ENCODE data around the gene POC5.

The POC5 gene

GRCh38 chr5:75660678-75661465, 56.4 kb downstream of the POC5 start:
- DNase-seq (ENCODE audit: low read depth in 2 of 2): no peak

- DNase-seq (ENCODE audit: low read depth in 2 of 2): no peak
These were observed 57.3 kb downstream of the POC5 start for GRCh38 chr5:75659791-75660450.

DNA sequence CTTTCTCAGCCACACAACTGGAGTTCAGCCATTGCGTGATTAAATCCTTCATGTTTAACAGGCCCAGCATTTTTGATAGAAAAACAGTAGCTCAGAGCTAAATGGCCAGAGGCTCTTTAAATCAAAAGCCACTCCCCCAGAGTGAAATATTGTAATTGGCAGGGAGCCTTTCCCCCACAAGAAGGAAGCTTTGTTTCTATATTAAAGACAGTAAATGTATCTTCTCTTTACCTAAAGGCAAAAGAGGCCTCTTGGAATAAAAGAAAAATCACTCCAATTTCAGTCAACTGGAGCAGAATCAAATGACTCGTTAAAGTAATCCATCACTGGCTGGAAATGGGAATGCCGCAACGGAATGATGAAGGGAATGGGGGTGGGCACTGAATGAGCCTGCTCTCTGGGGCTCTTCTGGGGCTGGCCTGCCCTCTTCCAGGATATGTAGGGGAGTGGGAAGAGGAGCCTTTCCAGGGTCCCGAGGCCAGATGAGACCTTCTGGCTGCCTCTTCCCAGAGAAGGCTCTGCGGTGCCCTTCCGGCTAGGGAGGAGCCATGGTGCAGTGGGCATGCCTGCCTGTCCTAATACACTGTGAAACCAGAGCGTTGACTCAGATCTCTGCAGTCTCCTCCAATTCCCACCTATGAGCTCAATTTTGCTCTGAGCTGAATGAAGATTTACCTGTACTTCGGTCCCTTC, 60.8 kb downstream of the POC5 start:
- DNase-seq (ENCODE audit: low read depth in 2 of 2): no peak

GRCh38 chr5:75654693-75655295, 62.4 kb downstream of the POC5 start:
- DNase-seq (ENCODE audit: low read depth in 2 of 2): no peak

- no peak for DNase-seq (ENCODE audit: low read depth in 2 of 2)
These were observed 63.7 kb downstream of the POC5 start for GRCh38 chr5:75653521-75653920.

DNA sequence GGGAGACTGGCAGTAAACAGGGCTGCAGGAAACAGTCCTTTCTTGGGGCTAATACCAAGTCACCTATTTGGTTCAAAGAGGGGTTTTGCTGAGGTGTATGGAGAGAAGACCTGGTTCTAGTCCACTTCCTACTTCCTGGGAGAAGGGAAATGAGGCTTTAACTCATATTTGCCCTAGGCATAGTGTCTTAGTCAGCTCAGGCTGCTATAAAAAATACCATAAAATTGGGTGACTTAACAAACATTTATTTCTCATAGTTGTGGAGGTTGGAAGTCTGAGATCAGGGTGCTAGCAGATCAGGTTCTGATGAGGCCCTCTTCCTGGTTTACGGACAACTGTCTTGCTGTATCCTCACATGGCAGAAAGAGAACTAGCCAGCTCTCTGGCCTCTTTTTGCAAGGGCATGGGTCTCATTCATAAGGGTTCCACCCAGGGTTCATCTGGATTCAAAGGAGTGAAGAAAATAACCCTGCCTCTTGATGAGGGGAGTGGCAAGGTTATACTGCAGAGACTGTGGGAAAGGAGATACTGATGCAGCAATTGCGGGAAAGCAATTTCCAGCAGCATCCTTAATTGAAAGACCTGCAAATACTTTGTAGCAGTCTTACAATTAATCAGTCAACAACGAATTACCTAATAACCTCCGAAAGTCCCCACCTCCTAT, 65.5 kb downstream of the POC5 start:
- no peak for DNase-seq (ENCODE audit: low read depth in 2 of 2)

DNA sequence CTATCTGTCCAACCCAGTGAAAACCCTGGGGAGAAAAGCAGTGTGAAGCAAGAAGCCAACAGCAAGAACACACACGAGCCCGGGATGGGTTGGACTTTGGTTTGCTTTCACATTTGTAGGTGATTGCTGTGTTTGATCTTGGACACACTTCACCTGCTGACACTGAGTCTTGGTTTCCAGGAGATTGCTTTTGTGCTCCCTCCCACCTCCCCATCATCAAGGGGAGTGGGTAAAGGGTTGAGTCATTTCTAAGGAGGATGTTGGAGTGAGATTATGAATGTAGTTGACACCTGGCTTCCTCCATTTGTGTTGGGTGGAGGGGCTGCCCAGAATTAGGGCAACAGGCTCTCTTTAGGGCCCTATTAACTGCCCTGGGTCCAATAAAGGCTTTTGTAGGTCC, 68.5 kb downstream of the POC5 start:
- no peak for DNase-seq (ENCODE audit: low read depth in 2 of 2)

GRCh38 chr5:75640826-75641225, 76.4 kb downstream of the POC5 start:
- no peak for DNase-seq (ENCODE audit: low read depth in 2 of 2)

DNA sequence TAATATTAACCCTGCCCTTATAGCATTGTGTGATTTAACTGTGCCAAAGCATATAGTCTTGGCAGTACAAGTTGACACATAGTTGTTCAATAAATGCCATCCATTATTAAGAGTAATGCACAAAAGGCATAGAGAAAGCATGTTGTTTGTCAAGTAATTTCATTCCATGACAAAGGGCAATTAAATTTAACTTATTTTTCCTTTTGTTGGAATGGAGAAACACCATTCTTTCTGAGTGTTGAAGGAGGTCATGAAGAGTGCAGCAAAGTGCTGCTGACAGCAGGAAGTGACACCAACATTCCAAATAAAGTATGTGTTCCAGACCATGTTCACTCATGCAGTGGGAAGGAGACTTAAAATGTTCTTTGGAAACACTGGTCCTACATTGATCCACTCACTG, 76.8 kb downstream of the POC5 start:
- no peak for DNase-seq (ENCODE audit: low read depth in 2 of 2)

DNA sequence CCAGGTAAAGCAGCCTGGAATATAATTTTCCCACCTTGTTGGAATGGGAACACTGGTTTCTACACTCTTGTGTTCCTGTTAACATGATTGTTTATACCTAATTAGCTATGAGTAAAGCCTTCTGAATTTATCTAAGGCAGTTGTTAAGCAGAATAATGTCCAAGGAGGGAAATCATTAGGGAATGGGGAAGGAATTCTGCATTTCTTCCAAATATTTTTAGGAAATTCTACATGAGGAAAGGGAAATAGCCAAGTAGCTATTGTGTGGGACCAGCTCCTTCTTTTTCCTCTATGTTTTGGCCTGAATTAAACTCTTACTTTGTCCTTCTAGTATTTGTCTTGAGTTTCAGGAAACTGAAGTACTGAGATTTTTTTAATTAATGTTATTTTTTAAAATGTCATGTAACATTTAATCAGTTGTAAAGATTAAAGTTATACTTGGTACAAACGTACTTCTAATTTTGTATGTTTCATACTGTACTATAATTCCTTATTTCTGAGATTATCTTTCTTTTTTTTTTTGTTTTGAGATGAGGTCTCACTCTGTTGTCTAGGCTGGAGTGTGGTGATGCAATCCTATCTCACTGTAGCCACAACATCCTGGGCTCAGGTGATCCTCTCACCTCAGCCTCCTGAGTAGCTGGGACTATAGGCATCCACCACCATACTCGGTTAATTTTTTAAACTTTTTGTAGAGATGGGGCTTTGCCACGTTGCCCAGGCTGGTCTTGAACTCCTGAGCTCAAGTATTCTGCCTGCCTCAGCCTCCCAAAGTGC, 77.5 kb downstream of the POC5 start:
- DNase-seq (ENCODE audit: low read depth in 2 of 2): no peak

- DNase-seq (ENCODE audit: low read depth in 2 of 2): no peak
These were observed 79.3 kb downstream of the POC5 start for GRCh38 chr5:75637949-75638348.

GRCh38 chr5:75632321-75632720, 84.9 kb downstream of the POC5 start:
- DNase-seq (ENCODE audit: low read depth in 2 of 2): no peak

- no peak for DNase-seq (ENCODE audit: low read depth in 2 of 2)
These were observed 86.4 kb downstream of the POC5 start for GRCh38 chr5:75630875-75631274.

DNA sequence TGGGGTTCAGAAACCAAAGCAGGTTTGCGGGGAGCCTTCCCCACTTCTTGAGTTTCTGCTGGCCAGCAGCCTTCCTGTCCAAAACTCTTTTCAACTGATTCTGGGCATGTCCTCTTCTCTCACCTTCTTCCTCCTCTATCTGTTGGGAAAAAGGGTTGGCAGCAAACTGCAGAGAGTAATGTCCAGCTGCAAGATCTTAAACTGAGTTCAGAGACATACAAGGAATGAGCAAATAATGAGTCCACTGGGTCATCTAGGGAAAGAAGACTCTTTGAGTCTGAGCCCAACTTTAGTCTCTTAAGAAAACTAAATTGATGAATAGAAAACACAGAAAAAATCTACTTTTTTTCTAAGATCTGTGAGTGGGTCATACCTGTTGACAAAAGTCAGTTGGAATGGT, 89.4 kb downstream of the POC5 start:
- DNase-seq (ENCODE audit: low read depth in 2 of 2): no peak

- no peak for DNase-seq (ENCODE audit: low read depth in 2 of 2)
These were observed 90.3 kb downstream of the POC5 start for GRCh38 chr5:75626959-75627358.

Data from activated CD4-positive, alpha-beta T cell treated with anti-CD3 and anti-CD28 coated beads for 24 hours (primary cell).